ENCODE measurements around the gene AATK.

DNA sequence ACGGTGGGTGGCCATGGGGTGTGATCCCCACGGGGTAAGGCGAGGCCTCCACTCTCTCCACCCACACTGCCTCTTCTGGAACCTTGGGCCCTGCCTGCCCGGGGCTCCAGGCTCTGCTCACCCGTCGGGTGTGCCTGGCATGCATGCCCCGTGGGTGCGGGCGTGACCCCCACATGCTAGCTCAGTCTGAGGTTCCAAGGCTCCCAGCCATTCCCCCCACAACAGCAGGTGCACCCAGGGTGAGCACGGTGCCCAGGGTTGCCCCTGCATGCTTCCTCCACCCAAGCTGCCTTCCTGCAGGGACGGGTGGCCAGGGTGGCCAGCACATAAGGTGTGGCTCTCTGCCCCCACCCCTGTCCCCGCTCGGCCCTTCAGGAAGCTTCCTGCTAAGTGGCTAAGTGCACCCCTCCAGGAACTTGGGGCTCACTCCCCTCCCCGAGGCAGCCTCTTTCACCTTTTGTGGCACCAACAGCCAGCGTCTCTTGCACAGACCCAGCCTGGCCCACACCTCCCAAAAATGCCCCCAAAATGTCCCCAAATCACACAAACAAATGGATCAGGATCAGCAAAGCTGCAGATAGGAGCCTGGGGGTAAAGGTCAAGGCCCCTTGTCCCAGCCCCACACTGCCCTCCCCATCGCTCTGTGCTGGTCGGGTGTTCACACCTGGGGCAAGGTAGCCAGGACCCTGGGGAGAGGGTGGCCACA, 22.2 kb downstream of the AATK start:
- TF ChIP-seq, protein P1, sequence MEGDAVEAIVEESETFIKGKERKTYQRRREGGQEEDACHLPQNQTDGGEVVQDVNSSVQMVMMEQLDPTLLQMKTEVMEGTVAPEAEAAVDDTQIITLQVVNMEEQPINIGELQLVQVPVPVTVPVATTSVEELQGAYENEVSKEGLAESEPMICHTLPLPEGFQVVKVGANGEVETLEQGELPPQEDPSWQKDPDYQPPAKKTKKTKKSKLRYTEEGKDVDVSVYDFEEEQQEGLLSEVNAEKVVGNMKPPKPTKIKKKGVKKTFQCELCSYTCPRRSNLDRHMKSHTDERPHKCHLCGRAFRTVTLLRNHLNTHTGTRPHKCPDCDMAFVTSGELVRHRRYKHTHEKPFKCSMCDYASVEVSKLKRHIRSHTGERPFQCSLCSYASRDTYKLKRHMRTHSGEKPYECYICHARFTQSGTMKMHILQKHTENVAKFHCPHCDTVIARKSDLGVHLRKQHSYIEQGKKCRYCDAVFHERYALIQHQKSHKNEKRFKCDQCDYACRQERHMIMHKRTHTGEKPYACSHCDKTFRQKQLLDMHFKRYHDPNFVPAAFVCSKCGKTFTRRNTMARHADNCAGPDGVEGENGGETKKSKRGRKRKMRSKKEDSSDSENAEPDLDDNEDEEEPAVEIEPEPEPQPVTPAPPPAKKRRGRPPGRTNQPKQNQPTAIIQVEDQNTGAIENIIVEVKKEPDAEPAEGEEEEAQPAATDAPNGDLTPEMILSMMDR (IDR thresholded peaks at IDR 0.05) = no peak
- TF ChIP-seq POLR2A (IDR thresholded peaks at IDR 0.05) = no peak
